GM19324 (cell line): ENCODE results near the gene GOLGA8F.
"Not testable (repeated sequence)": the region's sequence is repeated elsewhere in the genome, so short reads cannot be mapped to it uniquely, and the experiment has no call there.

Experiments
- ATAC-seq: cut with Tn5 transposase; IDR thresholded peaks from one replicate; pipeline ENCODE4 v1.9.1; 2021; ENCODE audit warnings: mild to moderate bottlenecking, moderate library complexity; ENCODE audit not compliant: unreplicated experiment, low FRiP score

The GOLGA8F gene, protein sequence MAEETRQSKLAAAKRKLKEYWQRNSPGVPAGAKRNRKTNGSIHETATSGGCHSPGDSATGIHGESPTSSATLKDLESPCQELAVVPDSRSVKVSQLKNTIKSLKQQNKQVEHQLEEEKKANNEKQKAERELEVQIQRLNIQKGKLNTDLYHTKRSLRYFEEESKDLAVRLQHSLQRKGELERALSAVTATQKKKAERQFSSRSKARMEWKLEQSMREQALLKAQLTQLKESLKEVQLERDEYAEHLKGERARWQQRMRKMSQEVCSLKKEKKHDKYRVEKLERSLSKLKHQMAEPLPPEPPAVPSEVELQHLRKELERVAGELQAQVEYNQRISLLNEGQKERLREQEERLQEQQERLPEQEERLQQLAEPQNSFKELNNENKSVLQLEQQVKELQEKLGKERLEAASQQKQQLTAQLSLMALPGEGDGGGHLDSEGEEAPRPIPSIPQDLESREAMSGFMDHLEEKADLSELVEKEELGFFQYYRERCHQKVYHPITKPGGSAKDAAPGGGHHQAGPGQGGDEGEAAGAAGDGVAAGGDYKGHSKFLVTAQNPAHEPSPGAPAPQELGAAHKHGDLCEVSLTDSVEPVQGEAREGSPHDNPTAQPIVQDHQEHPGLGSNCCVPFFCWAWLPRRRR

GRCh38 chr15:28378364-28378763, at the start of gene GOLGA8F:
Gene GOLGA8F, plus strand, starts transcription at chr15:28378664. Its CDS starts 98 bp downstream, at chr15:28378762.
- not testable (repeated sequence) for ATAC-seq

DNA sequence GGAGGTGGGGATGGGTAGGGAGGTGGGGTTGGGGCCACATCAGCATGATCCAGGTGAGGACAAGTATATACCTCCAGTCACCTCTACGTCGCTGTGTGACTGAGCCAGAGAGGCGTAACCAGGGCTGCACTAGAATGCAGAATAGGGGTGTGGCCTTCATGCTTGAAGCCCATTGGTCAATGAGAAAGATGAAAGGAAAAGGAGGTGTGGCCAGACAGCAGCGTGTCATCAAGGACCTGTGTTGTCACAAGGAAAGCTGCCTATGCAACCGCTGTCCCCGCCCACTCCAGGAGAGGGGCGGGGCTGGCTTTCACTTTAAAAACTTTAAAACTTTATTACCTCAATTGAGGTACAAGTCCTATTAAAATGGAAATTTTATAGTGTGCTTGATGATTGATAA, 20.5 kb upstream of the GOLGA8F start, which contains the start of gene GOLGA6L24:
TSS of gene GOLGA6L24 (minus strand) at position 101 of the 400 bp plus-strand sequence. CDS start at position 40, 61 bp downstream.
- ATAC-seq: not testable (repeated sequence)

- not testable (repeated sequence) for ATAC-seq
These were observed 13.0 kb upstream of the GOLGA8F start for GRCh38 chr15:28365502-28365901.

DNA sequence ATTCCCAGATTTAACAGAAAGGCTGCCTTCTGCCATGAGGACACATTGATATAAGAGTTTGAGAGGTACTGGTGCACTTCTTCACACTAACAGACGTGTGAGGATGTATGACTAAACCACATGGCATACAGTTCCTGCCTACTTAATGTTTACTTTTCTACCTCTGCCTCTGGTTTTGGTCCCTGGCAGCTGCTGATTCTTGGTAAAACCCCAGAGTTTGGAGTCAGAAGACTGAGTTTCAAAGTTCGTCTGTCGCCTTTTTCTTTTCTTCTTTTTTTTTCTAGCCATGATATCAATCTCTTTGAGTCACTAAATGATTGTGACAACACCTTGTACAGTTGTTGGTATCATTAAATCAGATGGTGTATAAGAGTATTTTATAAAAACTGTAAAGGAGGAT, 1.6 kb downstream of the GOLGA8F start:
- not testable (repeated sequence) for ATAC-seq

DNA sequence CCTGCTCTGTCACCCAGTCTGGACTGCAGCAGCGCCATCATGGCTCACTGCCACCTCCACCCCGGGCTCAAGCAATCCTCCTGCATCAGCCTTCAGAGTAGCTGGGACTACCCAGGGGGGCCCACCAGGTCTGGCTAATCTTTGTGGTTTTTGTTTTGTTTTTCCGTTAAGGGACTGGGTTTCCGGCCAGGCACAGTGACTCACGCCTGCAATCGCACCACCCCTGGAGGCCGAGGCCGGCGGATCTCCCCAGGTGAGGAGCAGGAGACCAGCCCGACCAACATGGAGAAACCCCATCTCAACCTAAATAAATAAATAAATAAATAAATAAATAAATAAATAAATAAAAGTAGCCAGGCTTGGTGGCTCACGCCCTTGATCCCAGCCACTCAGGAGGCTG, 17.6 kb downstream of the GOLGA8F start:
- not testable (repeated sequence) for ATAC-seq

DNA sequence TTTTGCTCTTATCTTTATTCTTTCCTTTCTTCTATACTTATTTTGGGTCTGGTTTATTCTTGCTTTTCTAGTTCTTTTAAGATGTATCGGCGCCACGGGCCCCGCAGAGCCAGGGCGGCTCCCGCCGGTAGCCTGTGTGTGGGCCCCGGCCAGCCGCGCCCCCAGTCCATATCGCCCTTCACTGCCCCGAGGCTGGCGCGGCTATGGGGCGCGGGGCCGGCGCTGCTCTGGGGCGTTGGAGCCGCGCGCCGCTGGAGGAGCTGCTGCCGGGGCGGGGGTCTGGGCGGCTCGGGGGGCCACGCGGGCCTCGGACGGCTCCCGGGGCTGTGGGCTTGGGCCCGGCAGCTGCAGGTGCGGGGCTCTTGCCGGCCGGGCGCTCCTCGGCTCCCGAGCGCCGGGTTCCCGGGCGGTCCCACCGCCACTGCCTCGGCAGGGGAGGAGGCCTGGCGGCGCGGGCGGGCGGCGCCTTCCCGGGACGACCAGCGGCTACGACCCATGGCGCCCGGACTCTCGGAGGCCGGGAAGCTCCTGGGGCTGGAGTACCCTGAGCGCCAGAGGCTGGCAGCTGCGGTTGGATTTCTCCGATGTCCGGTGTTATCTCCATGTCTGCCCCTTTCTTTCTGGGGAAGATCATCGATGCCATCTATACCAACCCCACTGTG, 24.4 kb downstream of the GOLGA8F start:
- ATAC-seq: not testable (repeated sequence)

DNA sequence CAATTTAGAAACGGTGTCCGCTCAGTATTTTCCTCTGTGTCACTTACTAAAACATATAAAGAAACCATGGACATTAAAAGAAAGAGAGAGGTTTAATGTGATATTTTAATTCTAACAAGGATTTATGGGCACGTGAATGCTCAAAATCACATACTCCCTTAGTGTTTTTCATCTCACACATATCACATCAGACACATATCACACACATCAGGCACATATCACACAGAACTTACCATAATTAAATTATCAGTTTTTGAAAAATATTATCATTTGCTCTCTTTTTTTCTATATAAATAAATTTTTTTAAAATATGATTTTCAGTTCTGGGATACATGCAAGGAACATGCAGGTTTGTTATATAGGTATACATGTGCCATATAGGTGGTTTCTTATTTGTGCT, 42.0 kb downstream of the GOLGA8F start:
- ATAC-seq: not testable (repeated sequence)

GRCh38 chr15:28435594-28435993, 57.1 kb downstream of the GOLGA8F start:
- not testable (repeated sequence) for ATAC-seq
